GM19324 (cell line): ENCODE data around the gene ARHGAP42.

ENCODE experiments used
- ATAC-seq: cut with Tn5 transposase; IDR thresholded peaks from one replicate; pipeline ENCODE4 v1.9.1; 2021; ENCODE audit warnings: mild to moderate bottlenecking, moderate library complexity; ENCODE audit not compliant: unreplicated experiment, low FRiP score

Gene ARHGAP42

DNA sequence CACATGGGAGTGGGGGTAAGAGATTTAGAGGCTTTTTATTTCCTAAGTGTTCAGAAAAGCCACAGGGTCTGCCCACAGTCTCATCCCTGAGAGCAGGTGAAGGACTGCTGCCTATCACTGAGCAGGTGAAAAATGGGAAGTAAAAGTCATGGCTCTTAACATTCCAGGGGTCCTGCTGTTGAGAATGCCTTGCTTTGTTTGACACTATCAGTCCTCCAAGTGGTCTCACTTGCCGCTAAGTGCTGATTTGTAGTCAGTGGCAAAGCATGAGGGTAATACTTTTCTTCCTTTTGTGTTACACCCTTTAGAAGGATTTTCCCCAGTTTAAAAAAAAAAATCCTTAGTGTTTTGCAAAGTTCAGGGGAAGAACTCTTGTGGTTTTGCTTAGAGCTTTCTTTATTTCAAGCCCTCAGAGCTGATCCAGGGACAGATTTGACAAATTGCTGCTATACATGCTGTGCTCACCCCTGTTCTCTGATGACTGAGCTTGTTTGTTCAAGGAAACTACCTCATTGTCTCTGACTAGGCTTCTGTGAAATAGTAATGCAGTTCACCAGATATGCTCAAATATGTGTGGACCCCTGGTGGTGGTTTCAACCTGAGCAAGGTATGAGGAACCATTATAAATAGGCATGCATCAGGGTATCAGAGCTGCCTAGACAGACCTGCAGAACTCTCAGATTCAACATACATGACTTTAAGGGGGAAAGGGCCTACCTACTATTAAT lies 141.0 kb downstream of the ARHGAP42 start:
- ATAC-seq: peak; percentile 78

DNA sequence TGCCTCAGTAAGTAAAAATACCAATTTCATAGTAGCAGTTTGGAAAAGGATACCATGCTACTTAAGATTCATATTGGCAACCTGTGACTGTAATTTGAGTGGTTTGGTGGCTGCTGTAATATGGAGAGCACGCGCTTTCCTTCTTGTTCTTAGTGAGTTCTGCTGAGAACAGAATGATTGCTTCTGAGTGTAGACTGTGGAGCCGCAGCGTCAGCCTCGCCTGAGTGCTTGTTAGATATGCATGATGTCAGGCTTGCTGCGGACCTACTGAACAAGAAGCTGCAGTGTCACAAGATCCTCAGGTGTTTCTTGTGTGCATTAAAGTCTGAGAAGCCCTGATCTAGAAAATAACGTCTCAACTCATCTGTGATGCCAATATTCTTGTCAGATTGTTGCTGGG lies 143.2 kb downstream of the ARHGAP42 start:
- no peak for ATAC-seq

DNA sequence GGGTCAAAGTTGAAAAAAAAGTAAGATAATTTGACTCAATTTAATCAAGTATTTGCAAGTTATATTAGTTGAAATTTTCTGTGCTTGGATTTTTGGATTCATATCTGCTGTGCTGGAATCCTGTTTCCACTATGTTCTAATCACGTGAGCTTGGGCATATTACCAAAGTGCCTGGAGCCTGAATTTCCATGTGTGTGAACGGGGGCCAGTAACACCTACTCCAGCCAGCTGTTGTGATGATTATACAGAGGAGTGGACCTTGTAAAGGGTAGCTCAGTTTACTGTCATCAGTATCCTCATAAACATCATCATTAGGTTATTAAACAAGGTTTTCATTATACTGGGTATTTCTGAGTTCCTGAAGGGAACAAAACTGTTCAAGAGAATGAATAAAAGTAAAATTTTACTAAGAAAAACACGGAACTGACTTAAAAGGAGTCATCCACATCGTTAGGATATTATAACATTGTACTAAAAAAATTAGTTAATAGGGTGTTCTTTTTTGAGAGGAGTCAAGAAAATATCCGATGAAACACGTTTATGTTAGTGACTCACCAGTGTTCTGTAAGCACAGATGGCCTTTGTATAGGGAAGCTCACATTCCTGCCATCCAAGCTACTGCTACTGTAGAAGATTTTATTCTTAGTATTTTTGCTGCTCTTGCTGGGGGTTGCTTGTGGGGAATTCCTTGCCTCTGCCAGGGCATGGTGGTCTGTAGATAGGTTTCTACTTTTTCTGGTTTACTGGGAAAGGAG lies 144.1 kb downstream of the ARHGAP42 start:
- ATAC-seq: no peak

DNA sequence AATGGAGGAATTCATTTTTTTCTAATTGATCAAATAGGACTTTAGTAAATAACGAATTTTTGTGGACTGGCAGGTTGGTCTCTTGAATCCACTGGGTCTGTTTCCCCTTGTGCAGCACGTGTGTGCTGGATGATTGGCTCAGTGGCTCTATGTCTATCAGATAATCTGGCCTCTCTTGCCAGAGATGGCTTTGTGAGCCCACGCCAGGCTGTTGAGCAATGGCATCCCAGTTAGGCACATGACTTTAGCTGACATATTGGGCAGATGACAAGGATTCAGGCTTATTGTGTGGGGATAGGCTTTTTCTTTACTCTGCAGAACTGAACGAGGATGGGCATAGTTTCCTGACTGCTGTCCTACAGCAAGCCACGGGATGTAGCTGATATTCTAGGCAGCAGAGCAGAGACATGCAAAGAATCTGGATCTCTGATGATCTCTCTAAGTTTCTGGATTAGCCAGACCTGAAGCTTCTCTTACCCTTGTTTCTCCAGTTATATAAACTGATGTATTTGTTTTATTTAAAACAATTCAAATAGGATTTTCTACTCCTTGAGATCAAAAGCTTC lies 144.9 kb downstream of the ARHGAP42 start:
- no peak for ATAC-seq

DNA sequence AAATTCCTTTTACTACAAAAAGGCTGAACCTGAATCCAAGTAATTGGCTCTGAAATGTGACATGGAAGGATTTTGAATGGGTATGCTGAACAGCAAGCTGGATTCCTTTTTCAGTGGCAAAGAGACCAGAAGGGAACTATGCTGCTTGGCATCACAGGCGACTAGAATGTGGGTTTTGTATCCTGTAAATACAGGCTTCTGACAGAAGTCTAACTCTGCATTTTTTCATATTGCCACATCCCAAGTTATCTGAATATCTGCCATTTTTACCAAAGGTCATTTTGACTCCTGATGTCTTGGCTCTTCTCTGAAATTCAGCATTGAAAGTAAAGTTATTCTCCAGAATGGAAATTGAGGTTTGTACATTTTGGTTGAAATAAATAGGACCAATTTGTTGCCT lies 145.7 kb downstream of the ARHGAP42 start:
- ATAC-seq: no peak

- ATAC-seq: no peak
Observed at GRCh38 chr11:100833276-100833675, 146.2 kb downstream of the ARHGAP42 start.

GRCh38 chr11:100835854-100836253 lies 148.8 kb downstream of the ARHGAP42 start:
- ATAC-seq: no peak

GRCh38 chr11:100837311-100837710 lies 150.2 kb downstream of the ARHGAP42 start:
- no peak for ATAC-seq

DNA sequence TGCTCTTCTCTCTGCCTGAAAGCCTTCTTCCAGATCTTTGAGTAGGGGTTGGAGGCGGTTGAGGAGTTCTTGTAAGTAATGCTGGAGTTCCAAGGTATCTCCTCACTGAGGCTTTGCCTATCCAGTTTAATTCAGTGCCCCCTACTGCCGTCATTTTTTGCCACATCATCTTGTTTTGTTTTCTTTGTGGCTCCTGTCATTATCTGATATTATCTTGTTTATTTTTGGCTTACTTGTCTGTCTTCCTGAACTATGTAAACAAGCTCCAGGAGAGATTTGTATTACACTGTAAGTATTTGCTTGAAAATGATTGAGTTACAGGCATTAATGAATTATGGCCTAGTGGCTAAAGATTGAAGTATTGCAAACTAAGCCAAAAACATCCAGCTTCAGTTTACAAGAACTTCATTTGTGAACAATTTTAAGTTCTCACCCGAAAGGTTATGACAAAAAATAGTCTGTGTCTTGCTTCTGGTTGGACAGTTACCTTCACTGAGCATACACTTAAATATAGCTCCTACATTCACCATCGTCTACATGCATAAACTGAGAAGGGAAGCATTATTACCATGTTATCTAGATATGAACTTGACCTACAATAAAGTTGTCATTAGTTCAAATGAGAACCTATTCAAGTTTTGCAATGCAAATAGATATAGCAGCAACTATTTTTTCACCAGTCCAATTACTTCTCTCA lies 154.8 kb downstream of the ARHGAP42 start:
- no peak for ATAC-seq

DNA sequence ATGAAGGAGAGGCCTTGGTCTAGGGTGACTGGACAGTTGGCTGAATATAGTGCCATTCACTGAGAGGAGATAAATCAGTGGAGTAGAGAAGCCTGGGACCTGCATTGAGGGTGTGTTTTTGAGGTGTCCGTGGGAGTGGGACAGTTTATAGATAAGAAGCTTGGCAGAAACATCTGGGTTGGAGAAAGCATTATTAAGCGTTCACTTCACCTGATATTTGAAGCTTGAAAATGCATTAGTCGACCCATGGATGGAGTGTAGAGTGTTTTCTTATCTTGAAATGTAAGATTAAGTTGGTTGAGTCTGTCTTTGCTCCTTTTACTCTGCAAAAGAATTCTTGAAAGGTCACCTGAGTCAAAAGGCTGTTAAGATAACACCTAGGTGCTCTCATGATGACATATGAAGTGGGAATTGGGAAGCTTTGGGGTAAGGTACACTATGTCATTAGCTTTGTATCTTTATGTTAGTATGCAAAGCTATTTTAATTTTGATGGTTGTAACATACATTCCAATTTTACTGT lies 160.7 kb downstream of the ARHGAP42 start:
- ATAC-seq: no peak

GRCh38 chr11:100849009-100849900 lies 162.2 kb downstream of the ARHGAP42 start:
- ATAC-seq: no peak

GRCh38 chr11:100849901-100850235 lies 162.8 kb downstream of the ARHGAP42 start:
- ATAC-seq: no peak

- no peak for ATAC-seq
Observed at GRCh38 chr11:100851147-100851546, 164.1 kb downstream of the ARHGAP42 start.

- no peak for ATAC-seq
Observed at GRCh38 chr11:100851584-100852152, 164.6 kb downstream of the ARHGAP42 start.

- no peak for ATAC-seq
Observed at GRCh38 chr11:100855466-100856067, 168.5 kb downstream of the ARHGAP42 start.

GRCh38 chr11:100857236-100858005 lies 170.3 kb downstream of the ARHGAP42 start:
- no peak for ATAC-seq

DNA sequence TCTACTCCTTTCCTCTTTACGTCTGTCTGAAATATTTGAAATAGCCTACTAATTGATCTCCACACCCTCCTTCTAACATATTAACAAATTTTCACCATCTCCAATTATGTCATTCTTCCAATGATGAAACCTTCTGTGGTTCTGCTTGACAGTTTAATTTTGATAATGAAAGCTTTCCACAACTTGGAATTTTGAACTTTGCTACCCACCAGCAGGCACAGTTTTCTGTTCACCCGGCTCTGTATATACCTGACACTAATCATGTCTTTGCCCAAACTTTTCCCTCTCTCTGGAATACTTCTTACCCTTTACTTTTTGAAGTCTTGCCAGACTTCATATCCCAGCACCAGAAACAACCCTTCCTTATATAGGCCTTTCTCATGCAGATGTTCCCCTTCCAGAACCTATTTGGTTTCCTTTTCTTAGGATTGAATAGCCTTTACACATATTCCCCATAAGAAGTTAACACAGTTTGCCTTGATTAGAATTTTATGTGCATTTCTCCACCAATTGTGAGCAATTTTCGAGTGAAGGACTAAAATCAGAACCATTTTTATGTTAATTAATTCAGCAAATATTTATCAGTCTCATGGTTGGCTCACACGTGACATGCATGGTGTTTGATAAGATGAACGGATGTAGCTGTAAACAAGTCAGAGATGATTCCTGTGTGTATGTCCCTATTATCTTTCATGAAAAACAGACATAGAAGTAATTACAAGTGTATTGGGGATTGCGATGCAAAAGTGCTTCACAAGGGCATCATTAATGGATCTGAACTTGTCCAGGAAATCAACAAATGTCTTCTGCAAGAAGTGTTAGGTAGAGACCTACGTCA lies 173.4 kb downstream of the ARHGAP42 start:
- no peak for ATAC-seq

DNA sequence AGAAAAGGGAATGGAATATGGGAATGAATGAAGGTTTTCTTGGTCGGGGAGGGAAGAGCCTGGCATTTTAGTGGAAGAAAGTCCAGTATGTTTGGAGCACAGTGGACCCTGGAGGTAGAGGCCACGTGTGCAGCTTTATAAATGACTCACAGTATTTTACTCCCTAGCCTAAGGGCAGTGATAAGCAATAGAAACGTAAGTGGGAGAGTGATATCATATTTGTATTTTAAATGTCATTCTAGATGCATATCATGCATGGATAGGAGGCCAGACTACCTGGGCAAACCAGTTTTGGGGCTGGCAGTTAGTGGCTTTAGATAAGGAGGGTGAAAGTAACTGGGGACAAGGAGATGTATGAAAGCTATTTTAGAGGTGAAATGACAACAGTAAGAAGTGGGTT lies 174.1 kb downstream of the ARHGAP42 start:
- ATAC-seq: no peak
